GM12878 (cell line): ENCODE measurements around the gene NFU1. TPM values are rescaled to one million over a fixed set of nuclear protein-coding genes. Genes with fewer than 3 reads are reported as not detected.

Experiments used
- ATF7 ChIP-seq: fragments of 450-650 bp; IDR thresholded peaks from 2 replicates; pipeline ENCODE4 v1.6.1; 2016; ENCODE audit warnings: low read depth, mild to moderate bottlenecking
- BHLHE40 ChIP-seq, 2 experiments: fragments of 450-650 bp in 1 of 2; IDR thresholded peaks; 2 replicates each; pipeline ENCODE4 v1.6.1; 2011 to 2017; ENCODE audit warnings: low read depth in 2 of 2, borderline replicate concordance in 1 of 2, improper control_type of control experiment in 1 of 2, low read length in 1 of 2, mild to moderate bottlenecking in 1 of 2
- BRCA1 ChIP-seq: IDR thresholded peaks from 2 replicates; pipeline ENCODE4 v1.6.1; 2011; ENCODE audit warnings: low read depth, low read length, improper control_type of control experiment
- CHD4 ChIP-seq: fragments of 200-600 bp; sonication (generic); IDR thresholded peaks from 2 replicates; pipeline ENCODE4 v1.6.1; 2016; ENCODE audit warnings: mild to moderate bottlenecking
- EED ChIP-seq: sonication (generic); IDR thresholded peaks from 2 replicates; pipeline ENCODE4 v1.6.1; 2016; ENCODE audit warnings: antibody characterized with exemption, low read depth
- EGR1 ChIP-seq, 2 experiments: IDR thresholded peaks; 1 replicate in 1 of 2; 2 replicates in 1 of 2; pipeline ENCODE4 v1.6.1; 2011 to 2012; ENCODE audit warnings: low read depth in 2 of 2, low read length in 2 of 2, borderline replicate concordance in 1 of 2, mild to moderate bottlenecking in 1 of 2, moderate library complexity in 1 of 2
- FOXM1 ChIP-seq: IDR thresholded peaks from 2 replicates; pipeline ENCODE4 v1.6.1; 2012; ENCODE audit warnings: low read depth, mild to moderate bottlenecking, inconsistent platforms, low read length, moderate library complexity
- IKZF2 ChIP-seq, 2 experiments: fragments of 450-650 bp; IDR thresholded peaks; 2 replicates each; pipeline ENCODE4 v1.6.1; 2017; ENCODE audit warnings: mild to moderate bottlenecking in 2 of 2, moderate library complexity in 2 of 2
- MEF2B ChIP-seq: fragments of 450-650 bp; IDR thresholded peaks from 2 replicates; pipeline ENCODE4 v1.6.1; 2018; ENCODE audit warnings: mild to moderate bottlenecking, moderate library complexity; ENCODE audit not compliant: partially characterized antibody, poor library complexity, severe bottlenecking
- NFYB ChIP-seq: IDR thresholded peaks from 2 replicates; pipeline ENCODE4 v1.6.1; 2011; ENCODE audit warnings: low read depth, mild to moderate bottlenecking, low read length, improper control_type of control experiment, moderate library complexity; ENCODE audit not compliant: insufficient read depth
- NRF1 ChIP-seq: conservative IDR thresholded peaks from 2 replicates; pipeline ENCODE4 v1.6.1; 2011; ENCODE audit warnings: mild to moderate bottlenecking, low read depth, low read length, improper control_type of control experiment
- PML ChIP-seq: IDR thresholded peaks from 2 replicates; pipeline ENCODE4 v1.6.1; 2012; ENCODE audit warnings: low read length, inconsistent platforms
- POLR2AphosphoS5 ChIP-seq: IDR thresholded peaks from 2 replicates; pipeline ENCODE4 v1.6.1; 2011; ENCODE audit warnings: mild to moderate bottlenecking, low read length, inconsistent platforms
- RB1 ChIP-seq: fragments of 450-650 bp; formaldehyde crosslinking; IDR thresholded peaks from 2 replicates; pipeline ENCODE4 v1.6.1; 2017; ENCODE audit warnings: mild to moderate bottlenecking, borderline replicate concordance
- RELA ChIP-seq: fragments of 450-650 bp; IDR thresholded peaks from 2 replicates; pipeline ENCODE4 v1.8.0; 2014; ENCODE audit warnings: borderline replicate concordance; ENCODE audit not compliant: partially characterized antibody
- RUNX3 ChIP-seq: IDR thresholded peaks from 2 replicates; pipeline ENCODE4 v1.6.1; 2012; ENCODE audit warnings: low read length, inconsistent platforms
- SIX5 ChIP-seq: IDR thresholded peaks from 2 replicates; pipeline ENCODE4 v1.6.1; 2011; ENCODE audit warnings: mild to moderate bottlenecking, low read depth, low read length, moderate library complexity; ENCODE audit not compliant: severe bottlenecking
- SMAD1 ChIP-seq: fragments of 450-650 bp; IDR thresholded peaks from 2 replicates; pipeline ENCODE4 v1.6.1; 2018; ENCODE audit warnings: mild to moderate bottlenecking, low read depth; ENCODE audit not compliant: partially characterized antibody
- SP1 ChIP-seq: IDR thresholded peaks from one replicate; pipeline ENCODE4 v1.6.1; 2011; ENCODE audit warnings: low read depth, low read length
- SREBF1 ChIP-seq: IDR thresholded peaks from 2 replicates; pipeline ENCODE4 v1.6.1; 2012; ENCODE audit warnings: mild to moderate bottlenecking, low read length
- STAT1 ChIP-seq: fragments of 450-650 bp; conservative IDR thresholded peaks from 2 replicates; pipeline ENCODE4 v1.6.1; 2014; ENCODE audit warnings: antibody characterized with exemption, mild to moderate bottlenecking
- polyA plus RNA-seq, 11 experiments: library from polyadenylated mRNA; depleted of rRNA in 4 of 11; unstranded in 6 of 11; stranded (reverse) in 5 of 11; fragments of >200 nt; fragmentation: Nextera tagmentation in 4 of 11; fragmentation: Illumina TruSeq in 1 of 11; extraction: Ambion mirVana in 4 of 11; extraction: Trizol in 1 of 11; gene quantifications; 1 replicate in 1 of 11; 2 replicates in 10 of 11; pipeline versions ENCODE4 v1.2.1 to v1.2.3, GENCODE V29; 2011 to 2016; ENCODE audit warnings: inconsistent platforms in 2 of 11, missing spikeins in 2 of 11, low read depth in 1 of 11
- total RNA-seq, 4 experiments: library from RNA; depleted of rRNA in 3 of 4; stranded (reverse); fragments of >200 nt in 3 of 4; fragmentation: Illumina TruSeq in 1 of 4; extraction: Trizol in 1 of 4; gene quantifications; 2 replicates each; pipeline versions ENCODE4 v1.2.1 to v1.2.3, GENCODE V29; 2013 to 2021
- TF ChIP-seq, protein P1 (sequence below): fragments of 450-650 bp; conservative IDR thresholded peaks from 2 replicates; pipeline ENCODE4 v1.6.1; 2017; ENCODE audit warnings: mild to moderate bottlenecking, moderate library complexity

The NFU1 gene
- total and polyA plus RNA-seq, 10 of the 15 experiments (the other 5 are each of a cell fraction or from before 2014, with no cell fraction given), result 27.3 to 86.0 (median 41.5) TPM

DNA sequence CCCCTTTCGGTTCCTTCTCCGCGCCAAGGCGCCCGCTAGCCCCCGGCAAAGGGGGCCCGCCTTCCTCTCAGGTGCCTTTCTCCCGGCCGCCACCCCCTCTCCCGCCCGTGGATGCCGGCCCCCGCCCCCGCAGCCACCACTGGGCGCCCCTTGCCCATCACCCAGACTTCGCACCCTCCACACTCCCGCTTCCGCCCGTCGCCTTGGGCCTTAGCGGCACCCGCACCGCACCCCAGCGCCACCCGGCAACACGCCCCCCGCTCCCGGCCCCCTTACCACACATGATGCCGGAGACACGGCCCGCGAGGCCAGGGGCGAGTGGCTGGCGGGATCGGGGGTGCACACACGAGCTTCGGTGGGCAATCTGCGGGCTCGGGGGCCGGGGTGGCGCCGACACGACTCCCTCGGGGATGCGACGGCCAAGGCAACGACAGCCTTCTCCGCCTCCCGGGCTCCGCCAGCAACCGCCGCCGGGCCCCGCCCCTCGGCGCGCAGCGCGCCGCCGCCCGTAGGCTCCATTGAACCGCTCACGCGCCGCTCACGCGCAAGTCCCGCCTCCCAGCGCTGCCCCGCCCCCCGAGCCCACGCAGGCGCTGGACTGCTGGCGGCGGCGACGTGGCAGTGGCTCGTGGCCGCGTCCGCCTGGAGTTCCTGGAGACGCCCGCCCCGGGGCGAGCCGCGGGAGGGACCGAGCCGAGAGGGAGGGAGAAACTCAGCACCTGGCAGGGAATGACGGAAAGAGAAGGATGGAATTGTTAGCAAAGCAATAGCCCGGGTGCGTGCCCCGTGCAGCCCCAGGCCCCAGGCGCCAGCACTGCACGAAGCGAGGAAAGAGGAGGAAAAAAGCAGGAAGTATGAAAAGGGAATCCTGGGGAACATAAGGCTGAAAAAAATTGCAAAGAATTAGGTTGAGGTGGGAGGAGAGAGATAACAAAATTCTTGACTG lies 50.2 kb downstream of the NFU1 start, which contains the start of gene GFPT1 (continued):
- TF ChIP-seq EGR1 (IDR thresholded peaks at IDR 0.05; ENCODE audit: borderline replicate concordance in 1 of 2, low read depth in 2 of 2, low read length in 2 of 2) (peak in 1 of 2 experiments; percentile 71; a peak in 1 of 3 replicates), NFYB (peak; percentile 95), BRCA1 (no peak), BHLHE40 (IDR thresholded peaks at IDR 0.05; ENCODE audit: borderline replicate concordance in 1 of 2, low read depth in 2 of 2, low read length in 1 of 2) (peak; percentile 84 to 94), SIX5 (no peak), POLR2AphosphoS5 (peak; percentile 65; the same call in 1 of the 2 replicates), FOXM1 (no peak), EED (peak; percentile 39; the same call in 1 of the 2 replicates), RB1 (0 out of 2 replicates have a peak, but pooled peaks have one; percentile 80), SMAD1 (peak; percentile 68), STAT1 (0 out of 2 replicates have a peak, but pooled peaks have one; percentile 18), PML (peak; percentile 86; the same call in 1 of the 2 replicates), SREBF1 (no peak), SP1 (peak; percentile 88), NRF1 (peak; percentile 80), RELA (peak; percentile 63), MEF2B (peak; percentile 88), RUNX3 (peak; percentile 10; the same call in 1 of the 2 replicates), ATF7 (no peak), IKZF2 (IDR thresholded peaks at IDR 0.05) (peak; percentile 25 to 33; a peak in 2 of 4 replicates), CHD4 (no peak)
- TF ChIP-seq, protein P1, sequence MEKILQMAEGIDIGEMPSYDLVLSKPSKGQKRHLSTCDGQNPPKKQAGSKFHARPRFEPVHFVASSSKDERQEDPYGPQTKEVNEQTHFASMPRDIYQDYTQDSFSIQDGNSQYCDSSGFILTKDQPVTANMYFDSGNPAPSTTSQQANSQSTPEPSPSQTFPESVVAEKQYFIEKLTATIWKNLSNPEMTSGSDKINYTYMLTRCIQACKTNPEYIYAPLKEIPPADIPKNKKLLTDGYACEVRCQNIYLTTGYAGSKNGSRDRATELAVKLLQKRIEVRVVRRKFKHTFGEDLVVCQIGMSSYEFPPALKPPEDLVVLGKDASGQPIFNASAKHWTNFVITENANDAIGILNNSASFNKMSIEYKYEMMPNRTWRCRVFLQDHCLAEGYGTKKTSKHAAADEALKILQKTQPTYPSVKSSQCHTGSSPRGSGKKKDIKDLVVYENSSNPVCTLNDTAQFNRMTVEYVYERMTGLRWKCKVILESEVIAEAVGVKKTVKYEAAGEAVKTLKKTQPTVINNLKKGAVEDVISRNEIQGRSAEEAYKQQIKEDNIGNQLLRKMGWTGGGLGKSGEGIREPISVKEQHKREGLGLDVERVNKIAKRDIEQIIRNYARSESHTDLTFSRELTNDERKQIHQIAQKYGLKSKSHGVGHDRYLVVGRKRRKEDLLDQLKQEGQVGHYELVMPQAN, result peak; percentile 74
